Esophagus mucosa (tissue), 1 donor: ENCODE results near the gene OR6A2. TPM values are rescaled to one million over a fixed set of nuclear protein-coding genes. Genes with fewer than 3 reads are reported as not detected.

ENCODE experiments used
- ATAC-seq: fragments of 200-7000 bp; cut with Tn5 transposase; one replicate; pipeline ENCODE4 v1.9.1; 2020
- total RNA-seq: library from RNA; stranded (reverse); gene quantifications from one replicate; pipeline ENCODE4 v1.2.4, GENCODE V29; 2023
- donor health status: DM: yes; HTN: yes; CAD: no.

OR6A2 gene
- total RNA-seq, 1 donor from 2014 or later: 0.08 TPM

- ATAC-seq: no peak
These were observed 43.5 kb downstream of the OR6A2 start for GRCh38 chr11:6755953-6756347.

- ATAC-seq: no peak
These were observed 44.1 kb downstream of the OR6A2 start for GRCh38 chr11:6755303-6755952.

- ATAC-seq: no peak
These were observed 52.3 kb downstream of the OR6A2 start for GRCh38 chr11:6747097-6747668.

- no peak for ATAC-seq
These were observed 52.9 kb downstream of the OR6A2 start for GRCh38 chr11:6746626-6747025.

GRCh38 chr11:6746086-6746618 is 53.3 kb downstream of the OR6A2 start:
- ATAC-seq: peak; percentile 22

GRCh38 chr11:6745465-6746015 is 53.9 kb downstream of the OR6A2 start:
- ATAC-seq: no peak

- ATAC-seq: no peak
These were observed 54.5 kb downstream of the OR6A2 start for GRCh38 chr11:6745018-6745417.

- ATAC-seq: no peak
These were observed 57.2 kb downstream of the OR6A2 start for GRCh38 chr11:6742260-6742659.

Other genes with a start within 250 kb of the OR6A2 start
- gene RRP8, start 196.1 kb downstream of the OR6A2 start, total RNA-seq: 13.2 TPM
- gene ILK, start 195.9 kb downstream of the OR6A2 start, total RNA-seq: 32.4 TPM
- 101 TPM for gene TAF10, start 187.5 kb downstream of the OR6A2 start, total RNA-seq
- 38.7 TPM for gene TPP1, start 180.3 kb downstream of the OR6A2 start, total RNA-seq
- 1.4 TPM for gene DCHS1, start 143.9 kb downstream of the OR6A2 start, total RNA-seq
- 37.1 TPM for gene MRPL17, start 116.3 kb downstream of the OR6A2 start, total RNA-seq
- 0.04 TPM for gene OR2AG2, start 27.7 kb downstream of the OR6A2 start, total RNA-seq
- gene OR2AG1, start 16.7 kb downstream of the OR6A2 start, total RNA-seq: not detected
- gene OR10A5, start 46.0 kb upstream of the OR6A2 start, total RNA-seq: not detected
- not detected for gene OR10A2, start 63.4 kb upstream of the OR6A2 start, total RNA-seq
- not detected for gene OR10A4, start 76.9 kb upstream of the OR6A2 start, total RNA-seq
- gene OR2D2, start 92.8 kb upstream of the OR6A2 start, total RNA-seq: 0.20 TPM
- not detected for gene OR2D3, start 121.3 kb upstream of the OR6A2 start, total RNA-seq
- 2.2 TPM for gene ZNF215, start 126.7 kb upstream of the OR6A2 start, total RNA-seq
- gene ZNF214, start 220.7 kb upstream of the OR6A2 start, total RNA-seq: 0.88 TPM
- gene NLRP14, start 220.8 kb upstream of the OR6A2 start, total RNA-seq: not detected